Adrenal gland (tissue), 5 donors: Measurements from ENCODE around the gene CTBP2.

Experiments
- POLR2A ChIP-seq, 2 donors: fragments of 450-650 bp; IDR thresholded peaks; one replicate each; pipeline ENCODE4 v1.6.1; 2017; ENCODE audit warnings: antibody characterized with exemption in 2 of 2, mild to moderate bottlenecking in 2 of 2, moderate library complexity in 1 of 2
- TF ChIP-seq, protein P1 (sequence below), 6 experiments: fragments of 450-650 bp in 4 of 6; fragments of 200-600 bp in 2 of 6; sonication (generic) in 1 of 6; IDR thresholded peaks; 1 replicate in 5 of 6; 2 replicates in 1 of 6; pipeline versions ENCODE4 v1.5.1 to v1.8.0; 2016 to 2021; ENCODE audit warnings: antibody characterized with exemption in 6 of 6, mild to moderate bottlenecking in 2 of 6, moderate library complexity in 1 of 6
- donor health status: DM: no; HTN: no; CAD: no.

DNA sequence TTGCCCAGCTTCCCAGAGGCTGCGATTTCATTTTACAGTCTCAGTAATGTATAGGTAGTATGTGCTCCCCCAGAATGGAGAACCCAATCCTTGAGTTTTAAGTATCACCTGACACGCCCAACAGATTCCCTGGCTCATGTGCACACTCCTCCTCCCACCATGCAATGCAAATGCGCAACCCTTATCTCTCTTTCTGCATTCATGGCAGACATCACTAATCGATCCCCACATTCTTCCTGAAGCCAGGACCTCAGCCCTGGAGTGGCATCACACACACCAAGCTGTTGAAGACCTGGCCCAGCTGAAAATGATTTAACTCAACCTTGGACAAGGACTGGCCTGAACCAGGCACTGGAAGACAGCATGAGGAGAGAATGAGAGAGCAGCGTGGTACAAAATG lies 150.0 kb downstream of the CTBP2 start:
- TF ChIP-seq POLR2A (IDR thresholded peaks at IDR 0.05): no peak
- TF ChIP-seq, protein P1, sequence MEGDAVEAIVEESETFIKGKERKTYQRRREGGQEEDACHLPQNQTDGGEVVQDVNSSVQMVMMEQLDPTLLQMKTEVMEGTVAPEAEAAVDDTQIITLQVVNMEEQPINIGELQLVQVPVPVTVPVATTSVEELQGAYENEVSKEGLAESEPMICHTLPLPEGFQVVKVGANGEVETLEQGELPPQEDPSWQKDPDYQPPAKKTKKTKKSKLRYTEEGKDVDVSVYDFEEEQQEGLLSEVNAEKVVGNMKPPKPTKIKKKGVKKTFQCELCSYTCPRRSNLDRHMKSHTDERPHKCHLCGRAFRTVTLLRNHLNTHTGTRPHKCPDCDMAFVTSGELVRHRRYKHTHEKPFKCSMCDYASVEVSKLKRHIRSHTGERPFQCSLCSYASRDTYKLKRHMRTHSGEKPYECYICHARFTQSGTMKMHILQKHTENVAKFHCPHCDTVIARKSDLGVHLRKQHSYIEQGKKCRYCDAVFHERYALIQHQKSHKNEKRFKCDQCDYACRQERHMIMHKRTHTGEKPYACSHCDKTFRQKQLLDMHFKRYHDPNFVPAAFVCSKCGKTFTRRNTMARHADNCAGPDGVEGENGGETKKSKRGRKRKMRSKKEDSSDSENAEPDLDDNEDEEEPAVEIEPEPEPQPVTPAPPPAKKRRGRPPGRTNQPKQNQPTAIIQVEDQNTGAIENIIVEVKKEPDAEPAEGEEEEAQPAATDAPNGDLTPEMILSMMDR (IDR thresholded peaks at IDR 0.05): no peak
